ENCODE results near the gene PSME3IP1.
"Not testable (repeated sequence)": the region's sequence is repeated elsewhere in the genome, so short reads cannot be mapped to it uniquely, and the experiment has no call there.

Gene PSME3IP1

GRCh38 chr16:57185945-57186871, at the start of gene PSME3IP1, which contains the start of gene RSPRY1:
PSME3IP1 (minus strand) TSS chr16:57186039; CDS start chr16:57173854, 12,185 bp downstream.
RSPRY1 (plus strand) TSS chr16:57186329; CDS start chr16:57204659, 18,330 bp downstream.
- DNase-seq (ENCODE audit: low read depth), result peak; percentile 92

- no peak for DNase-seq (ENCODE audit: low read depth)
These were observed 49.5 kb upstream of the PSME3IP1 start for GRCh38 chr16:57235128-57236021.

GRCh38 chr16:57234707-57235092, 48.9 kb upstream of the PSME3IP1 start:
- DNase-seq (ENCODE audit: low read depth), result no peak

GRCh38 chr16:57233944-57234706, 48.3 kb upstream of the PSME3IP1 start:
- DNase-seq (ENCODE audit: low read depth), result no peak

GRCh38 chr16:57231821-57232350, 46.0 kb upstream of the PSME3IP1 start:
- DNase-seq (ENCODE audit: low read depth), result no peak

- DNase-seq (ENCODE audit: low read depth), result no peak
These were observed 43.2 kb upstream of the PSME3IP1 start for GRCh38 chr16:57229079-57229478.

- no peak for DNase-seq (ENCODE audit: low read depth)
These were observed 41.1 kb upstream of the PSME3IP1 start for GRCh38 chr16:57226701-57227621.

- no peak for DNase-seq (ENCODE audit: low read depth)
These were observed 40.1 kb upstream of the PSME3IP1 start for GRCh38 chr16:57225978-57226377.

GRCh38 chr16:57224651-57225335, 39.0 kb upstream of the PSME3IP1 start:
- no peak for DNase-seq (ENCODE audit: low read depth)

- DNase-seq (ENCODE audit: low read depth), result no peak
These were observed 37.2 kb upstream of the PSME3IP1 start for GRCh38 chr16:57223057-57223456.

GRCh38 chr16:57216968-57217367, 31.1 kb upstream of the PSME3IP1 start:
- DNase-seq (ENCODE audit: low read depth), result no peak

GRCh38 chr16:57213462-57213861, 27.6 kb upstream of the PSME3IP1 start:
- DNase-seq (ENCODE audit: low read depth), result no peak

- DNase-seq (ENCODE audit: low read depth), result no peak
These were observed 23.9 kb upstream of the PSME3IP1 start for GRCh38 chr16:57209780-57210179.

- DNase-seq (ENCODE audit: low read depth), result no peak
These were observed 23.1 kb upstream of the PSME3IP1 start for GRCh38 chr16:57208926-57209325.

GRCh38 chr16:57204675-57205074, 18.8 kb upstream of the PSME3IP1 start:
- DNase-seq (ENCODE audit: low read depth), result no peak

GRCh38 chr16:57203451-57203850, 17.6 kb upstream of the PSME3IP1 start:
- DNase-seq (ENCODE audit: low read depth), result no peak

GRCh38 chr16:57202095-57202886, 16.5 kb upstream of the PSME3IP1 start:
- no peak for DNase-seq (ENCODE audit: low read depth)

- not testable (repeated sequence) for DNase-seq (ENCODE audit: low read depth)
These were observed 15.1 kb upstream of the PSME3IP1 start for GRCh38 chr16:57200926-57201325.

- DNase-seq (ENCODE audit: low read depth), result not testable (repeated sequence)
These were observed 14.5 kb upstream of the PSME3IP1 start for GRCh38 chr16:57200321-57200720.
